ENCODE data around the gene ANKRD55.

ANKRD55 gene

DNA sequence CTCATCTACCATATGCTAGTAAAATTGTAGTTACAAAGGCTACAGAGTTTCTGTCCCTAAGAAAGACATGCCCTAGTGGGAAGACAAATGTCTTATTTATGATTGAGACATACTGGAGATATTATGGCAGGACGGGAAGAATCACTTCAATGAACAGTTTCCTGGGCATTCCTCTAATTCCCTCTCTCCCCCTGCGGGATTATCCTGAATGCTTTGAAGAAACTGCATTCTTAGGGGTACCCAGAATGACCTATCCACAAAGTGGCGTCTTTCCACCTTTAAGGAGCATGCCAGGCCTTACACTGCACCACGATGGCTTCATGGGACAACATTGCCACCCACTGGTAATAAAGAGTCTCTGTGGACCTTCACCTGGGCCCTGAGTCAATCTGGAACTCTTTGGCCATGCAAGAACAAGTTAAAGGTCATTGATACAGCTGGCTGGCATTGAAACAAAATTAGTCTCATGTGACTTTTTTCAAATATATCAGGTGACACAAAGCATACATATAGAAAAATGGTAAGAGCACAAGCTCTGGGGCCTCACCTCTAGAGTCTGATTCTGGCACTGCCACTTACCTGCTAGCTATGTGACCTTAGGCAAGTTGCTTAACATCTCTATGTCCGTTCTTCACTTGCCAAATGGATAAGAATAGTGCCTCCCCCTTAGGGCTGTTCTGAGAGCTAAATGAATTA lies 32.0 kb downstream of the ANKRD55 start:
- Histone ChIP-seq H2BK5ac (ENCODE audit: low read length) (no peak overlapping the region), H4K91ac (ENCODE audit: low read depth, low read length, poor library complexity) (no peak overlapping the region), H3K9ac (ENCODE audit: low read depth, low read length, poor library complexity) (no peak overlapping the region), H3K14ac (ENCODE audit: low read length) (no peak overlapping the region), H3K79me1 (ENCODE audit: low read depth, low read length) (no peaks in the 10 kb centered on the region), H3K4me1 (ENCODE audit: control insufficient read depth in 2 of 2, insufficient read depth in 1 of 2, low read depth in 1 of 2, low read length in 2 of 2) (no peaks in the 10 kb centered on the region), H2BK120ac (ENCODE audit: low read depth, low read length) (no peak overlapping the region), H3K36me3 (replicated peaks in 1 of 2; ENCODE audit: control insufficient read depth in 2 of 2, insufficient read depth in 2 of 2, low read length in 2 of 2) (no peaks in the 10 kb centered on the region), H2BK12ac (ENCODE audit: low read length) (no peak overlapping the region), H3K23ac (ENCODE audit: low read depth, low read length, poor library complexity) (no peak overlapping the region), H3K27me3 (ENCODE audit: control insufficient read depth in 3 of 3, insufficient read depth in 3 of 3, low read depth in 1 of 3, low read length in 3 of 3) (no peaks in the 10 kb centered on the region), H3K4me2 (ENCODE audit: insufficient read depth, low read length, poor library complexity, severe bottlenecking) (no peak overlapping the region), H3K4ac (ENCODE audit: low read length) (no peak overlapping the region), H2BK15ac (ENCODE audit: low read length) (no peak overlapping the region), H3K27ac (replicated peaks; ENCODE audit: low read length) (no peak overlapping the region), H3K4me3 (ENCODE audit: low read length in 2 of 2) (no peak overlapping the region), H3K9me3 (replicated peaks in 1 of 2; ENCODE audit: control insufficient read depth in 2 of 2, insufficient read depth in 1 of 2, low read depth in 1 of 2, low read length in 2 of 2) (no peaks in the 10 kb centered on the region), H2AFZ (ENCODE audit: low read length) (peak overlapping the region; percentile 21), H2AK5ac (ENCODE audit: low read depth, low read length) (no peak overlapping the region), H4K8ac (ENCODE audit: low read depth, low read length) (no peak overlapping the region), H3K18ac (ENCODE audit: low read length) (no peak overlapping the region)
- DNase-seq (ENCODE audit: low spot score) = peak; percentile 61
- no CpG with 5 or more reads among the region's 5 CpGs for WGBS, 2 donors (ENCODE audit: extremely low coverage in 2 of 2, insufficient read length in 2 of 2, insufficient replicate concordance in 1 of 2)

DNA sequence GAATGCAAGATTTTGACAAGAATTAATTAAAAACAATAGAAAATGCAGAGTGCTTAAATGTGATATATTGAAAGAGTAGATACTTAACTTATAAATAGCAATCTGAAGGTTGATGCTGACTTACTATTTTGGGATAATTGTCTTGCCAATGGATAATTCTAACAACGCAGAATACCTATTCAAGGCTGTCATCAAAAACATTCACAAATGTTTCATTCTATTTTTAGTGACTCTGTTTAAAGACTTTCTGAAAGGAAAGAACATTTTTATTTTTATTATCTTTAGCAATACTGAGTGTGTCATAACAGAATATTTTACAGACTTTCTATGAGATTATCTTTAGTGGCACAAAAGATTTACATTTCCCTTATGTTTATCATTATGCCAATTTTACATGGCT lies 38.1 kb downstream of the ANKRD55 start:
- no peak overlapping the region for H2AK5ac ChIP-seq (ENCODE audit: low read depth, low read length)
- no peak overlapping the region for H2BK15ac ChIP-seq (ENCODE audit: low read length)
- no peak overlapping the region for H3K4me3 ChIP-seq (ENCODE audit: low read length in 2 of 2)
- no peak overlapping the region for H4K8ac ChIP-seq (ENCODE audit: low read depth, low read length)
- H3K4me1 ChIP-seq (ENCODE audit: control insufficient read depth in 2 of 2, insufficient read depth in 1 of 2, low read depth in 1 of 2, low read length in 2 of 2) = no peaks in the 10 kb centered on the region
- no peak overlapping the region for H2BK12ac ChIP-seq (ENCODE audit: low read length)
- H3K27ac ChIP-seq (replicated peaks; ENCODE audit: low read length) = no peak overlapping the region
- no peak overlapping the region for H3K4me2 ChIP-seq (ENCODE audit: insufficient read depth, low read length, poor library complexity, severe bottlenecking)
- no peaks in the 10 kb centered on the region for H3K79me1 ChIP-seq (ENCODE audit: low read depth, low read length)
- H3K4ac ChIP-seq (ENCODE audit: low read length) = no peak overlapping the region
- no peaks in the 10 kb centered on the region for H3K27me3 ChIP-seq (ENCODE audit: control insufficient read depth in 3 of 3, insufficient read depth in 3 of 3, low read depth in 1 of 3, low read length in 3 of 3)
- WGBS, 2 donors (ENCODE audit: extremely low coverage in 2 of 2, insufficient read length in 2 of 2, insufficient replicate concordance in 1 of 2) = no CpG with 5 or more reads among the region's 1 CpG
- H3K18ac ChIP-seq (ENCODE audit: low read length) = no peak overlapping the region
- no peak for DNase-seq (ENCODE audit: low spot score)
- H3K9me3 ChIP-seq (replicated peaks in 1 of 2; ENCODE audit: control insufficient read depth in 2 of 2, insufficient read depth in 1 of 2, low read depth in 1 of 2, low read length in 2 of 2) = peaks cover 0 to 7% of the 10 kb centered on the region in 2 donors
- no peak overlapping the region for H4K91ac ChIP-seq (ENCODE audit: low read depth, low read length, poor library complexity)
- no peak overlapping the region for H3K23ac ChIP-seq (ENCODE audit: low read depth, low read length, poor library complexity)
- no peak overlapping the region for H2BK120ac ChIP-seq (ENCODE audit: low read depth, low read length)
- no peak overlapping the region for H3K14ac ChIP-seq (ENCODE audit: low read length)
- no peak overlapping the region for H2AFZ ChIP-seq (ENCODE audit: low read length)
- no peak overlapping the region for H3K9ac ChIP-seq (ENCODE audit: low read depth, low read length, poor library complexity)
- no peaks in the 10 kb centered on the region for H3K36me3 ChIP-seq (replicated peaks in 1 of 2; ENCODE audit: control insufficient read depth in 2 of 2, insufficient read depth in 2 of 2, low read length in 2 of 2)
- no peak overlapping the region for H2BK5ac ChIP-seq (ENCODE audit: low read length)

DNA sequence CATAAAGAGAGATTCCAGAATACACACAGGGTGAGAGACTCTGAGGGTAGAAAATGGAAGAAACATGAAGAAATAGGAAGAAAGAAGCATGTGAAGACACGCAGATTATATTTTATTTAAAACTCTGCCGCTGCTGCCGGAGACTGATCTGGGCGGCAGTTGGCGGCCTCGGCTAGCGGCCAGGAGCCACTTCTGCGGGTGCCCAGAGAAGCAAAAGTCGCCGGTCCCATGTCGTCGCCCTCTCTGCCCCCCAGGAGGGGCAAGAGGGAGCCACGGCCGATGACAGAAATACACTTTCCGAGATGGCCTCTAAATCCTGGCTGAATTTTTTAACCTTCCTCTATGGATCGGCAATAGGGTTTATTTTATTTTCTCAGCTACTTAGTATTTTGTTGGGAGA lies 40.9 kb downstream of the ANKRD55 start:
- Histone ChIP-seq H4K8ac (ENCODE audit: low read depth, low read length) (no peak overlapping the region), H3K27ac (replicated peaks; ENCODE audit: low read length) (no peak overlapping the region), H3K18ac (ENCODE audit: low read length) (no peak overlapping the region), H3K23ac (ENCODE audit: low read depth, low read length, poor library complexity) (no peak overlapping the region), H2AFZ (ENCODE audit: low read length) (no peak overlapping the region), H3K79me1 (ENCODE audit: low read depth, low read length) (no peaks in the 10 kb centered on the region), H2BK15ac (ENCODE audit: low read length) (no peak overlapping the region), H2AK5ac (ENCODE audit: low read depth, low read length) (no peak overlapping the region), H2BK120ac (ENCODE audit: low read depth, low read length) (no peak overlapping the region), H2BK12ac (ENCODE audit: low read length) (no peak overlapping the region), H3K9ac (ENCODE audit: low read depth, low read length, poor library complexity) (no peak overlapping the region), H3K14ac (ENCODE audit: low read length) (no peak overlapping the region), H3K36me3 (replicated peaks in 1 of 2; ENCODE audit: control insufficient read depth in 2 of 2, insufficient read depth in 2 of 2, low read length in 2 of 2) (no peaks in the 10 kb centered on the region), H3K4ac (ENCODE audit: low read length) (no peak overlapping the region), H4K91ac (ENCODE audit: low read depth, low read length, poor library complexity) (no peak overlapping the region), H3K27me3 (ENCODE audit: control insufficient read depth in 3 of 3, insufficient read depth in 3 of 3, low read depth in 1 of 3, low read length in 3 of 3) (no peaks in the 10 kb centered on the region), H3K4me2 (ENCODE audit: insufficient read depth, low read length, poor library complexity, severe bottlenecking) (no peak overlapping the region), H3K4me1 (ENCODE audit: control insufficient read depth in 2 of 2, insufficient read depth in 1 of 2, low read depth in 1 of 2, low read length in 2 of 2) (no peaks in the 10 kb centered on the region), H2BK5ac (ENCODE audit: low read length) (no peak overlapping the region), H3K9me3 (replicated peaks in 1 of 2; ENCODE audit: control insufficient read depth in 2 of 2, insufficient read depth in 1 of 2, low read depth in 1 of 2, low read length in 2 of 2) (peaks cover 0 to 7% of the 10 kb centered on the region in 2 donors), H3K4me3 (ENCODE audit: low read length in 2 of 2) (no peak overlapping the region)
- WGBS, 2 donors (ENCODE audit: extremely low coverage in 2 of 2, insufficient read length in 2 of 2, insufficient replicate concordance in 1 of 2) = no CpG with 5 or more reads among the region's 16 CpGs
- DNase-seq (ENCODE audit: low spot score) = no peak

DNA sequence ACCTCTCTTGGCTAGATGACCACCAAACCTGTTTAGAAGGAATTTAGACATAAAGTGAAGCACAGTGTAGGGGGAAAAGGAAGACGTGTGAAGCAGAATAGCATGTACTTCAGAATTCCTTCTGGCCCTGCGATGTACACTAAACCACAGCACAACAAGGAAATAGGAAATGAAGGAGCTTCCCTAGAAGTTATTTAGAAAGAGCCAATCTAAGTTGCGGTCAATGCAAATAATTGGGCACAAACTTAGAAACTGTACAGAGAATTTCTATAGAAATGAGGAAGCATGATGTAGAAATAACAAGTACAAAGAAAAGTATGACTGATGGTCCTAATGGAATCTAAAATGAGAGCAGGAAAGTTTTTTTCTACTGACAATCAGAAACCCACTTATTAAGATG lies 41.5 kb downstream of the ANKRD55 start:
- no peak overlapping the region for H2BK15ac ChIP-seq (ENCODE audit: low read length)

More for the DNA sequence above, 41.5 kb downstream of the ANKRD55 start:
- Histone ChIP-seq H3K18ac (ENCODE audit: low read length) (no peak overlapping the region), H3K4me3 (ENCODE audit: low read length in 2 of 2) (no peak overlapping the region), H3K14ac (ENCODE audit: low read length) (no peak overlapping the region), H2BK12ac (ENCODE audit: low read length) (no peak overlapping the region), H2BK5ac (ENCODE audit: low read length) (no peak overlapping the region), H2AFZ (ENCODE audit: low read length) (no peak overlapping the region), H4K91ac (ENCODE audit: low read depth, low read length, poor library complexity) (no peak overlapping the region), H4K8ac (ENCODE audit: low read depth, low read length) (no peak overlapping the region), H3K9me3 (replicated peaks in 1 of 2; ENCODE audit: control insufficient read depth in 2 of 2, insufficient read depth in 1 of 2, low read depth in 1 of 2, low read length in 2 of 2) (peaks cover 0 to 7% of the 10 kb centered on the region in 2 donors), H3K4me1 (ENCODE audit: control insufficient read depth in 2 of 2, insufficient read depth in 1 of 2, low read depth in 1 of 2, low read length in 2 of 2) (peaks cover 0 to 2% of the 10 kb centered on the region in 2 donors), H3K27me3 (ENCODE audit: control insufficient read depth in 3 of 3, insufficient read depth in 3 of 3, low read depth in 1 of 3, low read length in 3 of 3) (no peaks in the 10 kb centered on the region), H3K4me2 (ENCODE audit: insufficient read depth, low read length, poor library complexity, severe bottlenecking) (no peak overlapping the region), H3K4ac (ENCODE audit: low read length) (no peak overlapping the region), H3K79me1 (ENCODE audit: low read depth, low read length) (no peaks in the 10 kb centered on the region), H3K27ac (replicated peaks; ENCODE audit: low read length) (no peak overlapping the region), H3K36me3 (replicated peaks in 1 of 2; ENCODE audit: control insufficient read depth in 2 of 2, insufficient read depth in 2 of 2, low read length in 2 of 2) (no peaks in the 10 kb centered on the region), H2AK5ac (ENCODE audit: low read depth, low read length) (no peak overlapping the region), H3K23ac (ENCODE audit: low read depth, low read length, poor library complexity) (no peak overlapping the region), H3K9ac (ENCODE audit: low read depth, low read length, poor library complexity) (no peak overlapping the region), H2BK120ac (ENCODE audit: low read depth, low read length) (no peak overlapping the region)
- DNase-seq (ENCODE audit: low spot score) = no peak
- no CpG with 5 or more reads among the region's 3 CpGs for whole genome bisulfite sequencing, 2 donors (ENCODE audit: extremely low coverage in 2 of 2, insufficient read length in 2 of 2, insufficient replicate concordance in 1 of 2)
